HL-60/S4 treated with phorbol 12-myristate 13-acetate at 8.2 ng/mL for 4 days and 3 days (cell line): ENCODE results near the gene KASH5.

ENCODE experiments used
- in situ Hi-C: fragments of 300-500 bp; cut with MboI; formaldehyde crosslinking; loops from 2 replicates; pipeline ENCODE4 v1.15.0; 2022; ENCODE audit warnings: low sequenced_read_pairs

KASH5 gene

DNA sequence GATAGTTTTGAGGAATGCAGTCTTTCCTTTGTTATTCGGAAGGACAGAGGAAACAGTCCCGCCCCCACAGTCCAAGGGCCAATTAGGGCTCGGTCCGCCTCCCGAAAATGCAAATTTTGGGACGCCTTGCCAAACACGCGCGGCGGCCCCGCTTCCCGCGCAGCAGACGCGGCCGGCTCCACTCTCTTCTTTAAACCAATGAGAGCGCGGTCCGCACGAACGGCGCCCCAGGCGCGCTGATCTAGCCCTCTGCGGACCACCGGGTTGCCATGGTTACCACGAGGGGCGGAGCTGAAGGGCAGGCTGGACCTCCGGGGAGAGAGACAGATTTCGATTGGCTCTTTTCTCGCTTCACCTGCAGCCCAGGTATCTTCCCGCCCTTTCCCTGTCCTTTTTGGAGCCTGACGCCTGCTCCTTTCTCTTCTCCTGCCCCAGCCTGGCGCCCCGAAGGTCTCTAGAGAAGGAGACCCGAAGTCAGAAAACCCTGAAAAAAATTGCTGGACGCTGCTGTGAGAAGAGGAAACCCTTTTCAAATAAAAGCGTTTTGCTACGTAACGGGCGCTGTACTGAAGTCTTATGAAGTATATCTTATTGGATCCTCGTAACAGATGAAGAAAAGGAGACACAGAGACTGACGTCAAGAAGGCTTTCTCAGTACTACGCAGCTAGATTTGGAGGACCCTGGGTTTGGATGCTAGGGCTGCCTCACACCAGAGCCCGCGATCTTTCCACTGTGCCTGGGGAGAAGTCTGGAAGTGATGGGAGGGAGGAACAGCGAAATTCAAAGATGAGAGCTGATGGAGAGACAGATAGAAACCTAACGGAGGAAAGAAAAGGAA, 33.2 kb downstream of the KASH5 start:
- in situ Hi-C loops, result no loop called here

DNA sequence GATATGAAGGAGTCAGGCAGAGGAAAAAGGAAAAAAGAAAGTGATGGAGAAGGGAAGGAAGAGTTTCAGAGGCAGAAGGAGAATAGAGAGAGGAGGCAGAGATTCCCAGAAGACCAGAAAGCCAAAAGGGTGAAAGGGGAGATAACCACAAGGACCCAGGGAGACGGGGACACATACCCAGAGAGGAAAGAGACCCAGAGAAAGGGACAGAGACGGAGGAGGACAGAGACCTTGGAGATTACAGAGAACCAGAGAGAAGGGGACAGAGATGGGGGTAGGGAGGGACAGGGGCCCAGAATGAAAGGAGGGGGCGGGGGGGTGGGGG, 33.8 kb downstream of the KASH5 start:
- in situ Hi-C loops, result no loop called here

GRCh38 chr19:49422407-49423070, 34.5 kb downstream of the KASH5 start:
- in situ Hi-C loops, result no loop called here

DNA sequence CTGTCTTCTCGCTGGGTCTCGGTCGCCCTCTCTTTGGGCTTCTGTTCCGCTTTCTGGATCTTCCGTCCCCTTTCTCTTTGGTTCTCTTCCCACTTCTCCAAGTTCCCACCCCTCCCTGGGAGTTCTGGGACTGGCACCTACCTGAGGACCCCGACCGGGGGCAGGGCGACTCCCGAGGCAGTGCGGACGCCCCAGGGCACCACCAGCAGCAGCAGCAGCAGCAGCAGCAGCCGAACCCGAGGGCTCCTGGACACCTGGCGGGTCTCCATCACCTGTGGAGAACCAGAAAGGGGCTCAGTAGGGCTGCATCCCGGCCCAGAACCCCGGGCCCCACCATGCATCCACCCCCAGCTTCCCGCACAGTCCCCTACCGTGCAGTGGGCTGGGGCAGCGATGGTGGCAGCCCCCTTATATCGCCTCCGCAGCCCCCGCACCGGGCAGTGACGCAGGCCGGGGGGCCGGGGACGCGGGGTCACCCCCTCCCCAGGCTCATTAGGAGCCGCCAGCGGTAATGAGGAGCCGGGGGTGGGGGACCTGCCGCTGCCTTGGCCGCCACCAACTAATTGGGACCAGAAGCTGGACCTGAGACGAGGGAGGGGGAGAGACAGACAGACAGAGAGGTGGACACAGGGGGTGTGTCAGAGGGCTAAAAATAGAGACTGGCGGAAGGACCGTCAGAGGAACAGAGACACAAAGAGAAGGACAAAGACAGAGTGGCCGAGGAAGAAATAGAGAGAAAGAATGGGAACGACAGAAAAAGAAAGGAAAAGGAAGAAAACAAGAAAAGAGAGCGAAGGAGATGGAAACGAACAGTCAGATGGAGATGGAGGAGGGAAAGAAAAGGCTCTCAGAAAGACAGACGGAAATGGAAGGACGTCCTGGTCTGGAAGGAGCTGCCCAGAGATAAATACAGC, 35.3 kb downstream of the KASH5 start, which contains the start of gene PTH2:
PTH2 (minus strand) TSS at position 371 of the 914 bp plus-strand sequence; CDS start at position 269, 102 bp downstream.
- in situ Hi-C loops, result no loop called here

DNA sequence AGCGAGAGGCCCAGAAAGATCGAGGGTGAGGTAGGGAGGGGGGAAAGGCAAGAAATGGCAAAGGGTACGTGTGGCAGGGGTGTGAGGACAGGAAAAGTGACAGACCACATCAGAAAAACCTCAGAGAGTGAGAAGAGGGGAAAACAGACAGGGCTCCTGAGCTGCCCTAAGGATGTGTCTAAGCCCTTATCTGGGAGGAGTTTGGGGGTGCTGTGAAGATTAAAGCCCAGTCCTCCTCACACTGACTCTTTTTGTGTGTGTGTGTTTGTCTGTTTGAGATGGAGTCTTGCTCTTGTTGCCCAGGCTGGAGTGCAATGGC, 35.9 kb downstream of the KASH5 start:
- in situ Hi-C loops, result no loop called here

DNA sequence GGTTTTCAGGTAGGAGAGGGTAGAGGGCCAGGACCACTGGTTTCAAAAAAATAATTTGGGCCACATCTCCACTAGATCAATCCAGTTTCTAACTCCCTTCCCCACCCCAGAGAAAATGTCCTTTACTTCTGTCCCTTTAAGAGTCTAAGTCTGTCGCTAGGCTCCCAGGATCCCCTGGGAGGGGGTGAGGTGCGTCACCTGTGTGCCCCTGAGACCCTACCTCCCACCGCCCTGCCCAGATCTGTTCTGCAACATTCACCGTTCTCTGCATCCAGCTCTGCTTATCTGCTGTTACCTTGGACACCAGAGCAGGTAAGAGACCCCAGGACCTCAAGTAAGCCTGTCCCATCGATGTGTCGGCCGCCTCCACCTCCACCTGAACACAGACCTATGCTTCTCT, 37.1 kb downstream of the KASH5 start, which contains the start of gene GFY:
GFY (plus strand) TSS at position 211 of the 400 bp plus-strand sequence. CDS start 1,043 bp downstream, outside the sequence.
- in situ Hi-C loops, result no loop called here

- in situ Hi-C loops, result no loop called here
Observed at GRCh38 chr19:49425922-49426592, 38.0 kb downstream of the KASH5 start.

DNA sequence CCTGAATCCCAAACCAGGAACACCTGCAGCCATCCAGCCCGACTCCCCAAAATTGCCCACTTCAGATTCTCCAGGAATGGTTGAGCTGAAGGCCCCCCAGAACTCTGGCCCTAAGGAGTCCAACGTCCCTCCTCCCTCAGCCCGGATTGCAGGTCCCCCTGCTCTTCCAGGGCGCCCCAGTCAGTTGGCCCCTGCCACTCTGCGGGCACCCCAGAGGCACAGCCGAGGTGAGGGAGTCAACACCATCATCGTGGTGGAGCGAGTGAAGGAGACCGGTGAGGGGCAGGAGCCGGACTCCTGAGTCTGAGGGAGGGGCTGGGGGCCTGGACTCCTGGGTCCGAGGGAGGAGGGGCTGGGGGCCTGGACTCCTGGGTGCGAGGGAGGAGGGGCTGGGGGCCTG, 39.3 kb downstream of the KASH5 start:
- in situ Hi-C loops, result no loop called here

DNA sequence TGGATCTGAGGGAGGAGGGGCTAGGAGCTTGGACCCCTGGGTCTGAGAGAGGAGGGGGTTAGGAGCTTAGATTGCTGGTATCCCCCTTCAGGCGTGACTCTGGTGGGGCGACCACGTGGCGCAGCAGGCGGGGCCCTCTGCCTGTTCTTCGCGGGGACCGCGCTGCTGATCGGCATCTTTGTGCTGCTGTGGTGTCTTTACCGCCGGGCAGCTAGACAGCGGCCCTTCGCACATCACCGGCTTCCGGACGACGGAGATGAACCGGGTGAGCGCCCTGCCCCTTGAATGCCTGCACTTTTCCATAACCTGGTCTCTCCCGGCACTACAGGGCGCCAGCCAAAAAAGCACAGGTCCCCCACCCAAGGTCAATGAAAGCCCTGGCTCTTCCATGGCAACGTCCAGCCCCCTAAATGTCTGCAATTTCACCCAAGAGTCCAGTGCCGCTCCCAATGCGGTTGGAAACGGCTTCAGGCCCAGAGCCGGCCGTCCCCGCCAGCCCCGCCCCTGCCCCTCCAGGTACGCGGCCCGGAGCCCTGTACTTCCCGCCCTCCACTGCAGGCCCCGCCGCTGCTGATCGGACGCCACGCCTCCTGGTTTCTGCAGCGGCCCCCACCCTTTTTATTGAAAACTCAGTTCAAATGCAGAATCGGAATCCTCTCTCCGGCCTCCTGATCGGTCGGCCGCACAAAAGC, 40.0 kb downstream of the KASH5 start:
- in situ Hi-C loops, result no loop called here

GRCh38 chr19:49428547-49429451, 40.8 kb downstream of the KASH5 start:
- in situ Hi-C loops, result no loop called here

GRCh38 chr19:49430172-49430677, 42.2 kb downstream of the KASH5 start:
- in situ Hi-C loops, result no loop called here

DNA sequence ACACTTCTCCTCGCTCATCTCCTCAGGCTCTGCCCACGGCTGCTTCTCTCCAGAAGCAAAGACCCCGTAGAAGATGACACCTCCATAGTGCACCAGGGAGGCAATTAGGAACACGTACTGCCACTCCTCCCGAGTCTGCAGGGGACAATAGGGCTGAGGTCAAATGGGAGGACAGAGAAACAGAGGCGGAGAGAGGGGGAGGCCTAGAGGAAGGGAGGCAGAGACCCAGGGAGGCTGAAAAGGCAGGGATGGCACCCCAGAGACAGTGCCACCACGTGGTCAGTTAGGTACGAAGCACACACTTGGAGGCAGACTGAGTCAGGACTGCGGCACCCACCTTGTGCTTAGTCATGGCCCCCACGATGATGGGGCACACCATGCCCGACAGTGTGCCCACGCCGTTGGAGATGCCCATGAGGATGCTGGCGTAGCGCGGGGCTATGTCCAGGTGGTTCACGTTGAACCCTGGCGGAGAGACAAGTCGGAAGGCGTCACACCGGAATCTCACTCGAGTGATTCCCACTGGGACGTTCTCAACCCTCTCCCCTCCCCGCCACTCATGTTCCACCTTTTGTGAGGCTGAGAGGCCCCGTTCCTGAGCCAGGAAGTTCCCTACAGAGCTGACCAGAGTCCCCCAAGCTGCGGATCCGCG, 42.8 kb downstream of the KASH5 start:
- in situ Hi-C loops, result no loop called here

DNA sequence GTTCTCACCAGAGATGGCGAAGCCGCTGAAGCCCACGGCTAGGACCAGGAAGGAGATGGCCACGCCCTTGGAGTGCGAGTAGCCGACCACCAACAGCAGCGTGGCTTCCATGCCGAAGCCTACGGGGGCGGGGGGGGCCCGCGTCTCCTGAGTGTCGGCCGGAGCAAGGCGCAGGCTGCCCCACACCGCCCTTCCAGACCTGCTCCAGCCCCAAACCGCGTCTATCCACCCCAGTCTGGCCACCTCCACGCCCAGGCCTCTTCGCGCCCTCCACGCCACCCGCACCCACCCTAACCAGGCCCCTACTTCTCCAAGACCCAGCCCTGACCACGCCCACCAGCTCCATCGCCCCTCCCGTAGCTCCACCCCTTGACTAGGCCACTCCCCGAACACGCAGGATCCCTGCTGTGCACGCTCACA, 43.3 kb downstream of the KASH5 start:
- in situ Hi-C loops, result no loop called here

GRCh38 chr19:49432141-49433073, 44.4 kb downstream of the KASH5 start:
- in situ Hi-C loops, result no loop called here

- in situ Hi-C loops, result no loop called here
Observed at GRCh38 chr19:49433240-49433901, 45.3 kb downstream of the KASH5 start.

GRCh38 chr19:49434907-49435583, 47.0 kb downstream of the KASH5 start:
- in situ Hi-C loops, result loop anchor here (5.0 kb wide), 1 partner anchor 43 kb away; no protein-coding TSS in a partner anchor
